Ramos (cell line): ENCODE data around the gene ADGRE2.
"Not testable (repeated sequence)": the region's sequence is repeated elsewhere in the genome, so short reads cannot be mapped to it uniquely, and the experiment has no call there.

ENCODE experiments used
- in situ Hi-C: fragments of 300-500 bp; cut with MboI; formaldehyde crosslinking; loops from one replicate; pipeline ENCODE4 v1.14.3; 2022; ENCODE audit warnings: low sequenced_read_pairs; ENCODE audit not compliant: unreplicated experiment

Gene ADGRE2

GRCh38 chr19:14780622-14781225 lies 2.4 kb upstream of the ADGRE2 start:
- in situ Hi-C loops = not testable (repeated sequence)

- in situ Hi-C loops = no loop called here
Observed at GRCh38 chr19:14779151-14779550, 791 bp upstream of the ADGRE2 start.

GRCh38 chr19:14777645-14778044 lies 715 bp downstream of the ADGRE2 start:
- in situ Hi-C loops = not testable (repeated sequence)

DNA sequence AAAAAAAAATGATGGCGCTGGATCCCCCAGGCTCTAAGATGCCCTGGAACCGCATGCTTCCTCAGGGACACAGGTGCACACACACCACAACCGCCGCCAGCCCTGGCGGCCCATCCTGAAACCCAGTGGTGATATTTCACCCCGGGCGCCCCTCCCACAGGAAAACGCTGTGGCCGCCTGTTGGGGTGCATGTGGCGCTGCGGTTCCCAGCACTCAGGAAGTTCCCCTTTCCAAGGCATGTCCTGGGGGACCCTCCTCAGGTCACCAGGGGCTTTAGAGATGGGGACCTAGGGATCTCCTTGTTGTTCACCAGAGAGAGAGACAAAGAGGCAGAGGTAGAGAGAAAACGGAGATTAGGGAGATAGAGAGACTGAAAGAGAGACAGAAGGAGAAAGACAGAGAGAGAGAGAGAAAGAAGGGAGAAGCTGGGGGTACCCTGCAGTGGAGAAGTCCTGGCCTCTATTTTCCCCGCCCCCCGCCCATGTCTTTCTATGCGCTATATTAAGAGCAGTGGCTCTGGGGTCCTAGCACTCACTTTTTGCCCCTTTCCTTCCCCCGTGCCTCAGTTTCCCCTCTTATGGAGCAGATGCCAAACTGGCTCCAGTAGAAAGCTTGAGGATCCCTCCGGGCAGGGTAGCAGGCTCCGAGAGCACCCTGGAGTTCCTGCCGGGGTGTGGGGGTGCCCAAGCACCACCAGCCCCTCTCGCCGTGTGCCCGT lies 2.3 kb downstream of the ADGRE2 start:
- in situ Hi-C loops = no loop called here

DNA sequence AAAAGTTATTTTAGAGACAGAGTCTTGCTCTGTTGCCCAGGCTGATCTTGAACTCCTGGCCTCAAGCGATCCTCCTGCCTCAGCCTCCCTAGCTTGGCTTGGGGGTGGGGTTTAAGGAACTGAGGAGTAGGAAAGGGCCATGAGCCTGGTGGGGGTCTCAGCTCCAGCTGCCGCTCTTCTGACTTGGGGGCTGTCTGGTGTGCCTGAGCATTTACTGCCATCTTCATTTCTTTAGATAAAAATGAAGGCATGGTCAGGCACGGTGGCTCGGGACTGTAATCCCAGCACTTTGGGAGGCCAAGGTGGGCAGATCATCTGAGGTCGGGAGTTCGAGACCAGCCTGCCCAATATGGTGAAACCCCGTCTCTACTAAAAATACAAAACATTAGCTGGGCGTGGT lies 3.0 kb downstream of the ADGRE2 start:
- in situ Hi-C loops = not testable (repeated sequence)

DNA sequence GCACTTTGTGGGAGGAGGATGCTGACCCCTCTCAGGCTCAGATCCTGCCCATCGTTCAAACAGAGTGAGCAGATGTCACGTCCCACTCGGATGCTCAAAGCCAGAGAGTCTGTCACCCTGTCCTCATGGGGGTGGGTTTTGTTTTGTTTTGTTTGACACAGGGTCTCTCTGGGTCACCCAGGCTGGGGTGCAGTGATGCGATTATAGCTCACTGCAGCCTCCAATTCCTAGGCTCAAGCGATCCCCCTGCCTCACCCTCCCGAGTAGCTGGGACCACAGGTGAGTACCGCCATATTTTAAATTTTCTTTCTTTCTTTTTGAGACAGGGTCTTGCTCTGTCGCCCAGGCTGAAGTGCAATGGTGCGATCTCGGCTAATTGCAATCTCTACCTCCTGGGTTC lies 4.0 kb downstream of the ADGRE2 start:
- in situ Hi-C loops = no loop called here

DNA sequence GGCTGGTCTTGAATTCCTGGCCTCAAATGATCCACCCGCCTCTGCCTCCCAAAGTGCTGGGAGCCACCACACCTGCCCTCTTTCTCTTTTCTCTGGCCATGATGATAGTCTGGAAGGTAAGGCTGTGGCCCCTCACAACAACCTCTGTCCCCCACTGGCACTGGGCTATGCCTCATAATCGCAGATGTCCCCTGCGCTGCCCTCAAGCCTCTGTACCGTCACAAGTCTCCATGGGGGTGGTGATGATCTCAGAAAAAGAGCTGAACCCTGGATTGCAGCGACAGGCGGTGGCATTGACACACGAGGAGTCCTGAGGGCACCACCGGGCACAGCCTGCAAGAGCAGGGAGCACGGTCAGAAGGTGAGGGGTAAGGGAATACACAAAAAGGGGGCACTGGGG lies 4.6 kb downstream of the ADGRE2 start:
- in situ Hi-C loops = not testable (repeated sequence)

DNA sequence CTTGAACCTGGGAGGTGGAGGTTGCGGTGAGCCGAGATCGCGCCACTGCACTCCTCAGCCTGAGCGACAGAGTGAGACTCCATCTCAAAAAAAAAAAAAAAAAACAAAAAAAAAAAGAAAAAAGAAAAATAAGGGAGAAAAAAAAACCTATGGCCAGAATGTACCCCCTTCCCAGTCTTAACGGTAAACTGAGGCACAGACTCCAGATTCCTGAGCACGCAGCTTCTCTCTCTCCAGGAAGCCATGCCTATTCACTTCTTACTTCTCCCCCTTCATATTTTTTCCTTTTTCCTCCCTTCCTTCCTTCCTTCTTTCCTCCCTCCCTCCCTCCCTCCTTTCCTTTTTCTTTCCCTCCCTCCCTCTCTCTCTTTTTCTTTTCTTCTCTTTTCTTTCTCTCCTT lies 5.4 kb downstream of the ADGRE2 start:
- in situ Hi-C loops = no loop called here

DNA sequence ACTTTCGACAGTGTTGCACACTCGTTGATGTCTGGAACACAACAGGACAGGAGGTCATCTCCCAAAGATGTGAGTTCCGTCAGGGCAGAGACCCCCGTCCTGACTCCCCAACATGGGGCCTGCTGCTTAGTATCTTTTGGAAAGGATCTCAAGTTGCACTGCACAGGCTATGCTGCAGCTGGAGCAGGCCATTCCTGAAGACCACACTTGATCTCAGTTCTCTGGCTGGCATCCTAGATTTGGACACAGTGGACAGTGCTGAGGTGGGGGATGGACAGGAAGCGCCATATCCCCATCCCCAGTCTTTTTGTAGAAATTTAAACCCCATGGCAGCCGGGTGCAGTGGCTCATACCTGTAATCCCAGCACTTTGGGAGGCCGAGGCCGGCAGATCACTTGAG lies 5.9 kb downstream of the ADGRE2 start:
- in situ Hi-C loops = no loop called here

DNA sequence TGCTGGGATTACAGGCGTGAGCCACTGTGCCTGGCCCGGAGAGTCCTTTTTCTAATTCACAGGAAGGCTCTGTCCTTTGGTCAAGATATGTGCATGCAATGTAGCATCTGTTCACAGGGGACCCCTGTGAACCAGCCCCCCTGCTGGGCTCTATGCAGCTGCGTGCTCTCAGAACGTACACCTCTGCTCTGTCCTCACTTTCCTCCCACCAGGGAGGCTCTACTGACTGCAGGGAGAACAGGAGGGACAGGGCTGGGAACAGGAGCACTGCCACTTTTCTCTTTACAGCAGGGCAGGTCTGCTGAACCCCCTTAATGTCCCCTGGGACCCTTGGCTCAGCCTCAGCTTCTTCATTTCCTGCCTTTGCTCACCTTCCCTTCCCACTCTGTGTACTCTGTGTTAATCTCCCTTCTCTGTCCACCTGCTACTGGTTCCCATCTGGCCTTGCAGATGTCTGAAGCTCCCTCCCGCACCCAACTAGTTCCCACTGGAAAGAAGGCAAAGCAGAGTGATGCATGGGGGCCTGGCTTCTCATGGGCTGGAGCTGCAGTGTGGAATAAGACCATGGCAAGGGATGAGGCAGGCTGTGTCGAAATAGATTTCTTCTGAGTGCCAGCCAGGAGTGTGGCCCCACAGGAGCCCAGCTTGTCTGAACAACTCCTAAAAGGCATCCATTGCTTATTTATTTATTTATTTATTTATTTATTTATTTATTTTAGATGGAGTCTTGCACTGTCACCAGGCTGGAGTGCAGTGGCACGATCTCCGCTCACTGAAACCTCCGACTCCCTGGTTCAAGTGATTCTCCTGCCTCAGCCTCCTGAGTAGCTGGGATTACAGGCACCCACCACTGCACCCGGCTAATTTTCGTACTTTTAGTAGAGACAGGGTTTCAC lies 7.2 kb downstream of the ADGRE2 start:
- in situ Hi-C loops = no loop called here

GRCh38 chr19:14770136-14770535 lies 8.2 kb downstream of the ADGRE2 start:
- in situ Hi-C loops = no loop called here

- in situ Hi-C loops = loop anchor here (5.0 kb wide), 1 partner anchor 372 kb away; no protein-coding TSS in a partner anchor
Observed at GRCh38 chr19:14769201-14769600, 9.2 kb downstream of the ADGRE2 start.

DNA sequence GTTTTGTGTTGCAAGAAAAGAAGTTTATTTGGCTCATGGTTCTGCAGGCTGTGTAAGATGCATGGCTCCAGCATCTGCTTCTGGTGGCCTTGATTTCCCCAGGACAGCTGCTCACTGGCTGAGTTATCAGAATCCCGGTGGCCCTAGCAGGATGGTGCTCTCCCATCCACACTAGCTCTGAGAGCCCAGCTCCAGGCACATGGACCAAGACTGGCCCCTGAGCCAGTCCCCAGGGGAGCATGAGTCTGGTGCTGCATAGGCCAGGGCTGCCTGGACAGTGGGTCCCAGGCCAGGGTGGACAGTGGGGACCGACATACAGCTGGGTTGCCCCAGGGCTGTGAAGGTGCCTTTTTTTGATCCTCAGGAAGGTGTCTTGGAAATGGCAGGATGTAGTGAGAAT lies 10.4 kb downstream of the ADGRE2 start:
- in situ Hi-C loops = loop anchor here (5.0 kb wide), 1 partner anchor 371 kb away; no protein-coding TSS in a partner anchor

DNA sequence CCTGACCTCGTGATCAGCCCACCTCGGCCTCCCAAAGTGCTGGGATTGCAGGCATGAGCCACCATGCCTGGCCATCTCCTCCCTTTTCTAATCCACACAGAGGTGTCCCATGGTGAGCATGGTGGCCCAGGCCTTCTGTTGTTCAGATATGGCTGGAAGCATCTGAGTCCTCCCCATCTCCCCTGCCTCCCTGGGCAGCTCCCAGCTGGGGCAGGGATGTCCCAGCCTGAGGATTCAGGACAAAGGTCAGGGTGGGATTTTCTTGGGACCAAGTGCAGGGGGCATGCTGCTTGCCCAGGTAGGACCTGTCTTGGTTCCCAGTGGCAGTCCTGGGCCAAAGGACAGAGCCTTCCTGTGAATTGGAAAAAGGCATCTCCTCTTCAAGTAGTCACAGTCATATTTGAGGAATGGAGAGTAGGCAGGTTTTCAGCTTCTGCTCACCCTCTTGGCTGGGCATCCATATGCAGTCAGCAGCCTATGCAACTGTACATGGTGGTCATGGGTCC lies 10.8 kb downstream of the ADGRE2 start:
- in situ Hi-C loops = loop anchor here (5.0 kb wide), 1 partner anchor 370 kb away; no protein-coding TSS in a partner anchor

DNA sequence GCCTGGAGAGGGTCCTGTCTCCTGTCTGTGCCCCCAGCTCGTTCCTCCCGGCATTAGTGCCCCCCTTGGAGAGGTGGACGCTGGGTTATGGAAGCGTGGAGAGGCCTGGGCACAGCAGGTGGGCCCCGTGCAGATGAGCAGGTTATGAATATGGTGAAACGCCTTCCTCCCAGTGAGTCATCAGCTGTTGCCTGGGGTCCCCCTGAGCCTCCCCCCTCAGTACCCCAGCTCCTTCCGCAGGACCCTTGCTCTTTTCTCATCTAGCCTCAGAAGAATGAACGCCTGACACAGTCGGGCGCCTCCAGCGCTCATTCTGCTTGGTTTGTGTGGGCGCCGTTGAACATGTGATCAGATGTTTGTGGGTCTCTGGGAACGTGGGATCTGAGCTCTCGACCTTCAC lies 12.5 kb downstream of the ADGRE2 start:
- in situ Hi-C loops = loop anchor here (5.0 kb wide), 1 partner anchor 369 kb away; no protein-coding TSS in a partner anchor

DNA sequence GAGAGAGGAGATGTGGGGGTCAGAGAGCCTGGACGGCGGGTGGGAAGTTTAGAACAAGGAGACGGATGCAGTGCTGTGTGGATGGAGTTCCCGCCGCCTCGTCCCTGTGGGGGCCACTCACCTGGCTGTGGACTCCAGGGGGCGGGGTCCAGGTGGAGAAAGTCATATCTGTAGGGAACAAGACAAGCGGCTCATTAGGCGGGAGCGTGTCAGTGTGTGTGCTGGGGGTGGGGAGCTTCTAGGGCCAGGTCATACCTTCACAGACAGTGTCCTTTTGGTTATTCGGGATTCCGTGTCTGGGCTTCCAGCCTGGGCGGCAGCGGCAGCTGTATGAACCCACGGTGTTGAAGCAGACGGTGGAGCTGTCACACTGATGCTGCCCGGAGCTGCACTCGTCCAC lies 13.0 kb downstream of the ADGRE2 start:
- in situ Hi-C loops = loop anchor here (5.0 kb wide), 1 partner anchor 368 kb away; no protein-coding TSS in a partner anchor

DNA sequence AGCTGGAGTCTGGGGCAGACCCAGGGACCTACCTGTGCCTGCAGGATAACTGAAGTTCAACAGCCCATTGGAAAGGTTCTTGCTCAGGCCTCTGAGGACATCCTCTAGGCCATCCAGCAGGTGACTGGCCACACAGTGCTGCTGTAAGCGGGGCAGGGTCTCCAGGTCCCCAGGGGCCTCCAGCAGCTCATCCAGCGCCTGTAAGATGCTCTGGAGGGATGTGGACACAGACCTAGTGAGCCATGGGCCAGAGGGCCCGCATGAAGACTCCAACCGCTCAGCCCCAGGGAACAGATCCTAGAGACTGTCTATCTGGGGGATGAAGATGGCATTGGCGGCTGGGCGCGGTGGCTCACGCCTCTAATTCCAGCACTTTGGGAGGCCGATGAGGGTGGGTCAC lies 14.0 kb downstream of the ADGRE2 start:
- in situ Hi-C loops = no loop called here

- in situ Hi-C loops = no loop called here
Observed at GRCh38 chr19:14763497-14764145, 14.7 kb downstream of the ADGRE2 start.

- in situ Hi-C loops = no loop called here
Observed at GRCh38 chr19:14762111-14762510, 16.2 kb downstream of the ADGRE2 start.

- in situ Hi-C loops = no loop called here
Observed at GRCh38 chr19:14761607-14762006, 16.8 kb downstream of the ADGRE2 start.
